ENCODE results near the gene TPRG1L.

Gene TPRG1L

DNA sequence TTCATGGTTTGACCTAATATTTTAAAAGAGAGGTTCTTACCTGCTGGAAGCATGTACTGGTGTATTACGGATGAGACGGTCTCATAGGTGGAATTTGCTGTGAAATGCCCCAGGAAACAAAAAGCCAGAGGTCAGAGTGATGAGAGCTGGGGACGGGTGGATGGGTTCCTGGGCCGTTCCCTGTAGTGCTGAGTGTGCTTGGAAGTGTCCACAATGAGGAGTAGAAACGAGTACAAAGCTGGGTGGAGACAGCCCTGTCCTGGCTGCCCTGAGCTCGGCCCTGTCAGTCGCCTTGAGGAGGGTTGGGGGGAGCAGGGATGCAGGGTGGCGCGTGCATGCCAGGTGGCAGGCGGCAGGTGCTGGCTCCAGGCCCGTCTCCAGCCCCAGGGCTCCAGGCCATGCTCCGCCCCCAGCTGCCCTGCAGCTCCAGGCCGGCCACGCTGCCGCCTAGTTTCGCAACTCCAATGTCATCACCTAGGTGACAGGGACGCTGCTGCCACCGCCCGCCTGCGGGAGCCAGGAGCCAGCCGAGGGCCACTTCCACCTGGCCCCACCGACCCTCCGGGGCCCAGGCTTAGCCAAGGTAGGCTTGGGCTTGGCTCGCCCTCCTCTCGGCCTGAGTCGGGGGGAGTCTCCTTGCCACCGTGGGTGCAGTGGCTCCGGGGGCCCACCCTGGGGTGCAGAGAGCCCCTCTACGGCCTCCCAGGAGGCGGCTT, 43.9 kb downstream of the TPRG1L start:
- H3K9me2 ChIP-seq (replicated peaks; ENCODE audit: insufficient read depth, low read length) = no peaks in the 10 kb centered on the region
- no peak overlapping the region for H3K4me3 ChIP-seq (ENCODE audit: insufficient read depth, low read length, poor library complexity, severe bottlenecking)
- no peak overlapping the region for H2AFZ ChIP-seq (ENCODE audit: low read depth, low read length, severe bottlenecking)
- H3K9ac ChIP-seq (ENCODE audit: low read length) = no peak overlapping the region
- H3K9me3 ChIP-seq (ENCODE audit: insufficient read depth, low read length) = no peaks in the 10 kb centered on the region
- H3K27ac ChIP-seq (ENCODE audit: low read depth, low read length) = no peak overlapping the region
- H4K20me1 ChIP-seq (ENCODE audit: low read depth, low read length) = no peaks in the 10 kb centered on the region
- H3K36me3 ChIP-seq (ENCODE audit: low read length) = no peaks in the 10 kb centered on the region
- no peak for TF ChIP-seq EZH2phosphoT487 (conservative IDR thresholded peaks at IDR 0.05; ENCODE audit: low read length)
- TF ChIP-seq, protein P1, sequence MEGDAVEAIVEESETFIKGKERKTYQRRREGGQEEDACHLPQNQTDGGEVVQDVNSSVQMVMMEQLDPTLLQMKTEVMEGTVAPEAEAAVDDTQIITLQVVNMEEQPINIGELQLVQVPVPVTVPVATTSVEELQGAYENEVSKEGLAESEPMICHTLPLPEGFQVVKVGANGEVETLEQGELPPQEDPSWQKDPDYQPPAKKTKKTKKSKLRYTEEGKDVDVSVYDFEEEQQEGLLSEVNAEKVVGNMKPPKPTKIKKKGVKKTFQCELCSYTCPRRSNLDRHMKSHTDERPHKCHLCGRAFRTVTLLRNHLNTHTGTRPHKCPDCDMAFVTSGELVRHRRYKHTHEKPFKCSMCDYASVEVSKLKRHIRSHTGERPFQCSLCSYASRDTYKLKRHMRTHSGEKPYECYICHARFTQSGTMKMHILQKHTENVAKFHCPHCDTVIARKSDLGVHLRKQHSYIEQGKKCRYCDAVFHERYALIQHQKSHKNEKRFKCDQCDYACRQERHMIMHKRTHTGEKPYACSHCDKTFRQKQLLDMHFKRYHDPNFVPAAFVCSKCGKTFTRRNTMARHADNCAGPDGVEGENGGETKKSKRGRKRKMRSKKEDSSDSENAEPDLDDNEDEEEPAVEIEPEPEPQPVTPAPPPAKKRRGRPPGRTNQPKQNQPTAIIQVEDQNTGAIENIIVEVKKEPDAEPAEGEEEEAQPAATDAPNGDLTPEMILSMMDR (IDR thresholded peaks at IDR 0.05; ENCODE audit: insufficient read depth, low read length, poor library complexity, severe bottlenecking) = no peak
- no peaks in the 10 kb centered on the region for H3K27me3 ChIP-seq (ENCODE audit: low read length)
- no peak overlapping the region for H3K4me2 ChIP-seq (ENCODE audit: low read depth, low read length, poor library complexity, severe bottlenecking)
- no peaks in the 10 kb centered on the region for H3K79me2 ChIP-seq (ENCODE audit: insufficient read depth, low read length)
- no peaks in the 10 kb centered on the region for H3F3A ChIP-seq (ENCODE audit: insufficient read depth)

DNA sequence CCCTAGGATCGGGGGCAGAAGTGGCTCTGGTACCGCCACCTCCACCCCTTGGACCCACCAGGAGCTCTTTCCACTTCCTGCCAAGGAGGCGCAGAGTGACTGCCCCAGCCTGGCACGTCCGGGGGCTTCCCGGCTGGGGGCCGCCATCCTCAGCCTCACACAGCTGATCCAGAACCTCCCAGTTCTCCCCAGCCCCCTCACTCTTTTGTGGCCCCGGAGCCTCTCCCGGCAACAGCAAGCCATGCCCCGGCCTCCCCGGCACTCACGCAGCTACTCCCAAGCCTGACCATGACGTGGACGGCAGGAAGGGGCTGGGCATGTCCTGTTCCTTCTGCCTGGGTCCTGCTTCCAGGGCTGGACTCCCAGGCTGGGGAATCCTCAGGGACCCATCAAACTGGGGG, 44.6 kb downstream of the TPRG1L start:
- Histone ChIP-seq H3K9ac (ENCODE audit: low read length) (no peak overlapping the region), H2AFZ (ENCODE audit: low read depth, low read length, severe bottlenecking) (no peak overlapping the region), H4K20me1 (ENCODE audit: low read depth, low read length) (no peaks in the 10 kb centered on the region), H3K36me3 (ENCODE audit: low read length) (no peaks in the 10 kb centered on the region), H3K4me2 (ENCODE audit: low read depth, low read length, poor library complexity, severe bottlenecking) (no peak overlapping the region), H3K9me2 (replicated peaks; ENCODE audit: insufficient read depth, low read length) (no peaks in the 10 kb centered on the region), H3K27ac (ENCODE audit: low read depth, low read length) (no peak overlapping the region), H3F3A (ENCODE audit: insufficient read depth) (no peaks in the 10 kb centered on the region), H3K9me3 (ENCODE audit: insufficient read depth, low read length) (no peaks in the 10 kb centered on the region), H3K79me2 (ENCODE audit: insufficient read depth, low read length) (no peaks in the 10 kb centered on the region), H3K4me3 (ENCODE audit: insufficient read depth, low read length, poor library complexity, severe bottlenecking) (no peak overlapping the region), H3K27me3 (ENCODE audit: low read length) (no peaks in the 10 kb centered on the region)
- no peak for TF ChIP-seq EZH2phosphoT487 (conservative IDR thresholded peaks at IDR 0.05; ENCODE audit: low read length)
- TF ChIP-seq, protein P1 (IDR thresholded peaks at IDR 0.05; ENCODE audit: insufficient read depth, low read length, poor library complexity, severe bottlenecking) = no peak

DNA sequence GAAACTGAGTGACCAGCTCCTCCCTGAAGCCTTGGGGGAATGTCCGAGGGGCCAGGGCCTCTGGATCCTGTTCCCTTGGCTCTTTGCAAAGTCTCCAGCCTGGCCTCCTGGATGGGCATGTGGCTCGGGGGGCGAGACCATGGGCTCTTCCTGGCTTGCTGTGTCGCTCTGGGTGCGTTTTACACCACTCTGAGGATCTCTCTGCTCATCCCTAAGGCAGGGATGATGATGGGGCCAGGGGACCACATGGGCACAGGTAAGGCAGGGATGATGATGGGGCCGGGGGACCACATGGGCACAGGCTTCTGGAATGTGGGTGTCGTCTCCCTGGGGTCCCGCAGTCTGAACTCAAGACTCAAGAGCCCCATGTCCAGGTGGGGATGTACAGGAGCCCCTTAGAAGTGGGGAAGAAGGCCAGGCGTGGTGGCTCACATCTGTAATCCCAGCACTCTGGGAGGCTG, 45.2 kb downstream of the TPRG1L start:
- Histone ChIP-seq H4K20me1 (ENCODE audit: low read depth, low read length) (no peaks in the 10 kb centered on the region), H3K27me3 (ENCODE audit: low read length) (no peaks in the 10 kb centered on the region), H3K27ac (ENCODE audit: low read depth, low read length) (no peak overlapping the region), H3F3A (ENCODE audit: insufficient read depth) (no peaks in the 10 kb centered on the region), H3K4me3 (ENCODE audit: insufficient read depth, low read length, poor library complexity, severe bottlenecking) (no peak overlapping the region), H3K9me2 (replicated peaks; ENCODE audit: insufficient read depth, low read length) (no peaks in the 10 kb centered on the region), H3K9ac (ENCODE audit: low read length) (no peak overlapping the region), H3K9me3 (ENCODE audit: insufficient read depth, low read length) (no peaks in the 10 kb centered on the region), H2AFZ (ENCODE audit: low read depth, low read length, severe bottlenecking) (no peak overlapping the region), H3K79me2 (ENCODE audit: insufficient read depth, low read length) (no peaks in the 10 kb centered on the region), H3K4me2 (ENCODE audit: low read depth, low read length, poor library complexity, severe bottlenecking) (no peak overlapping the region), H3K36me3 (ENCODE audit: low read length) (no peaks in the 10 kb centered on the region)
- no peak for TF ChIP-seq EZH2phosphoT487 (conservative IDR thresholded peaks at IDR 0.05; ENCODE audit: low read length)
- TF ChIP-seq, protein P1 (IDR thresholded peaks at IDR 0.05; ENCODE audit: insufficient read depth, low read length, poor library complexity, severe bottlenecking) = no peak

Measured in SU-DHL-6 (cell line).